ENCODE data around the gene CSTF1.

The CSTF1 gene

DNA sequence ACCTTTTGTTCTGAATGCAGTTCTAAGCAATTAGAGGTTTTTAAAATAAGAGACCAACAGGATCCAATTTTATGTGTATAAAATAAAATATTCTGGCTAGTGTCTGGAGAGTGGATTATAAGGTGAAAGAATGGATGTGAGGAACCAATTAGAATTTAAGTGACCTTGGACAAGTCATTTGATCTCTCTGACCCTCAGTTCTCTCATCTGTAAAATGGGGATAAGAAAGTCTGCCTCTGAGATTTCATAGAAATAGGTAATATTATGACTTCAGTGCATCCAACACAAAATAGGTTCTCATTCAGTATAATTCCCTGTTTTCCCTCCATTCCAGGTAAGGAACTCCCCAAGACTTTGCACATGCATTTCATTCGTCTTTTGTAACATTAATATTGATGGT lies 38.5 kb downstream of the CSTF1 start:
- no peak for DNase-seq

DNA sequence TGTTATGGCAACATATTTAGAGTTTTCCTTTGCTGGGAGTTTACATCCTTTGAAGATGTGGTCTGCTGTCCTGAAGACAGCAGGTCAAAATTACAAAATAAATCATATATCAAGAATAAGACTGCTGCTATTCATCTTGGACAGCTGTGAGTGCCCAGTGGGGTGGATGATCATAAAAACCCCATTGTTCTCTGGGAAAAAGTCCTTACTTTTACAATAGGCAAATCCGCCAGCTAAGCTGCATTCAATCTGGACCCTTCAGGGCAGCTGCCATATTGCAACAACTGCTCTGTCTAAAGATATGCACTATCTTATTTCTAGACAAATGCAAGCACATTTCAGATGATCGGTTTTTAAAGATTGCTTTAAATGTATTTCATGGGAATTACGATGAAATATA lies 39.0 kb downstream of the CSTF1 start:
- no peak for DNase-seq

DNA sequence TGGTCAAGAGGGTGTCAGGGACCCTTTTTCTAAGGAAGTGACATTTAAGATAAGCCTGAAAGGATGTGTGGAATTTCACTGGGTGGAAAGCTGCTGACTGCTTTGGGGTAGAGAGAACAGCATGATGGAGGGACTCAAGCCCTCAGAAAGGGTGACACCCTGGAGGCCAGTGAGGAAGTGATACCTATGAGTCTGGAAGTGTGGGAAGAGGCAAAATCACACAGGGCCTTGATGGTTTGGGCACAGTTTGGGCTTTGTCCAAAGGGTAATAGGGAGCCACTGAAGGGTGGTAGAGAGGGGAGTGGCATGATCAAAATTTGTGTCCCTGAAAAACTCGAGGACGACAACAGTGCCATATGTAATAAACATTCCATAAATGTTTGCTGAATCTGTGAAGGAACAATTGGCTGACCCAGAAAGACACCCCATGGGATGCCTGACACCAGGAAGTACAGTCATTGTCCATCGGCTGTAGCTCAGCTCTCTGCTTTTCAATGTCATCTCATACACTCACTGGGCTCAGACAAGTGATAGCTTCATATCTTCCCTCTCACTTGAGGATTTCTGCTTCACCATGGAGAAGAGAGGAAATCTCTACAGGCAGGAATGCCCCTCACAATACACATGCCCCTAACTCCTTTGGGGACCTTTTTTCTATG lies 40.9 kb downstream of the CSTF1 start:
- no peak for DNase-seq

DNA sequence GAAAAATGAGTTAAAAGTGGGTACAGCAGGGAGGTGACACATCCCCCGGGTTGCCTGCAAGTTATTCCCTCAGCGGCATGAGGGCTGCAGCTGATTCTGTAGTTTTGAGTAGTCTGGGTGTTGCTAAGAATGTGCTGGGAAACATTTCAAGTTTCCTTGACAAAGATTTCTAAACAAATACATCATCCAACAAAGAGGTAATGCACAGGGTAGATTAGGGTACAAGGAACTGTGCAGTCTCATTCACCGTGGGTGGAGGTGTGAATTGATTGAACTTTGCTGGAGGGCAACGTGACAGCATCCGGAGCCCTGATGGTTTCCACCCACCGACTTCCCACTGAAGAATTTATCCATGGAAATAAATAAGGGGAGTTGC lies 41.4 kb downstream of the CSTF1 start:
- DNase-seq: no peak

DNA sequence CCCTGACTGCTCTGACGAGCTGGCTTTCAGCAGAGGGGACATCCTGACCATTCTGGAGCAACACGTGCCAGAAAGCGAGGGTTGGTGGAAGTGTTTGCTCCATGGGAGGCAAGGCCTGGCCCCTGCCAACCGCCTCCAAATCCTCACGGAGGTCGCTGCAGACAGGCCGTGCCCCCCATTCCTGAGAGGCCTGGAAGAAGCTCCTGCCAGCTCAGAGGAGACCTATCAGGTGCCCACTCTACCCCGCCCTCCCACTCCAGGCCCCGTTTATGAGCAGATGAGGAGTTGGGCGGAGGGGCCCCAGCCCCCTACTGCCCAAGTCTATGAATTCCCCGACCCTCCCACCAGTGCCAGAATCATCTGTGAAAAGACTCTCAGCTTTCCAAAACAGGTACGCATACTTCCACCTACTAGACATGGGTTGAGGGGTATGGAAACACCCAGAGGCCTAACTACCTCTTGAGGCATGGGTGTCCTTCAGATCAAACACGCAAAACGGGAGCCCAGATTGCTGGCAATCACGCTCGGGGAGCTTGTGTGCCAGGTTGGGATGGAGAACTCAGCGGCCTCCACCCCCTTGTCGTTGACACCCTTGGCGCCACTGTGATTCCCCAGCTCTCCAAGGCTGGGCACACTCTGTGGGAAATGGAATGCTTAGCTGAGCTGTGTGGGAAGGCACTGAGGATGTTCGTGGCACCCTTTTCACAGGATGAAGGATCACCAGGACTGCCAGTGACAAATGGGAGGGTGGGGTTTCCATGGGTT lies 44.9 kb downstream of the CSTF1 start:
- no peak for DNase-seq

DNA sequence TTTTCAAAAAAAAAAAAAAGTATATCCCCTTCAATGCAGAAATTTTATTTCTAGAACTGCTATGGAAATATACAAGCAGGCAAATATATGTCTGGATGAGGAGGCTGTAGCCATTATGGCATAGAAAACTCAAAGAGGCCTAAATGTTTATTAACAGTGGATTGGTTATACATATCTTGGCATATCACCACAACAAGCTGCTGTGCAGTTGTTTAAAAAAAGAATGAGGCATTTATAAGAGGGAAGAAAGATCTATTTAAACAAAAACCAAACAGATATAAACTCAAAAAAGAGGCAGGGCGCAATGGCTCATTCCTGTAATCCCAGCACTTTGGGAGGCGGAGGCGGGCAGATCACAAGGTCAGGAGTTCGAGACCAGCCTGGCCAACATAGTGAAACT lies 45.8 kb downstream of the CSTF1 start:
- no peak for DNase-seq

GRCh38 chr20:56439771-56440291 lies 47.4 kb downstream of the CSTF1 start:
- DNase-seq: no peak

DNA sequence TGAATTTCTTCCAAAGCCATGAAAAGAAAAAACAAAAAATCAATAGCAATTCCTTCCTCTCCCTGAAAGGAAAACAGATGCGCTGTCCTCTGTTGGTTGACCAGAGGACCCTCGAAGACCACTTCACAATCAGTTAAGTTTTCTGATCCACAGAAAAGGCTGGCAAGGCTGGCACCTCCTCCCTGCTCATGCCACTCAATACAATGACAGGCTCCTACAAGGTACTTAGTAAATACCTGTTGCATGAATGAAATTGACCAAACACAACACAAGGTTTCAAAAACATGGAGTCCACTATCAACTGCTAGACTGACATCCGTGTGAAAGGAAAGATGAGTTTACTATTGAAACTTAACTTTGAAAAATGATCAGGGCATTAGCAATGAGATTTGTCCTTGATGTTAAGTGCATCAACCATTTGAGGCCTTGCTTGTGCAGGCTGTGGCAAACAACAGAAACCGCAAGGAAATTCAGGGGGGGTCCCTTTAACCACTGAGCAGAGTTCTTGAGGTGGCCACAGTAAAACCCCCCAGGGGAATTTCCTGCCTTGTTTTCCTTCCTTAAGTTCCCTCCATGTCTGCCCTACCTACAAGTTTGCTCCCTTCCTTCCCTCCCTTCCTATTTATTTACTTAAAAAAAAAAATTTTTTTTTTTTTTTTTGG lies 48.0 kb downstream of the CSTF1 start:
- DNase-seq: no peak

DNA sequence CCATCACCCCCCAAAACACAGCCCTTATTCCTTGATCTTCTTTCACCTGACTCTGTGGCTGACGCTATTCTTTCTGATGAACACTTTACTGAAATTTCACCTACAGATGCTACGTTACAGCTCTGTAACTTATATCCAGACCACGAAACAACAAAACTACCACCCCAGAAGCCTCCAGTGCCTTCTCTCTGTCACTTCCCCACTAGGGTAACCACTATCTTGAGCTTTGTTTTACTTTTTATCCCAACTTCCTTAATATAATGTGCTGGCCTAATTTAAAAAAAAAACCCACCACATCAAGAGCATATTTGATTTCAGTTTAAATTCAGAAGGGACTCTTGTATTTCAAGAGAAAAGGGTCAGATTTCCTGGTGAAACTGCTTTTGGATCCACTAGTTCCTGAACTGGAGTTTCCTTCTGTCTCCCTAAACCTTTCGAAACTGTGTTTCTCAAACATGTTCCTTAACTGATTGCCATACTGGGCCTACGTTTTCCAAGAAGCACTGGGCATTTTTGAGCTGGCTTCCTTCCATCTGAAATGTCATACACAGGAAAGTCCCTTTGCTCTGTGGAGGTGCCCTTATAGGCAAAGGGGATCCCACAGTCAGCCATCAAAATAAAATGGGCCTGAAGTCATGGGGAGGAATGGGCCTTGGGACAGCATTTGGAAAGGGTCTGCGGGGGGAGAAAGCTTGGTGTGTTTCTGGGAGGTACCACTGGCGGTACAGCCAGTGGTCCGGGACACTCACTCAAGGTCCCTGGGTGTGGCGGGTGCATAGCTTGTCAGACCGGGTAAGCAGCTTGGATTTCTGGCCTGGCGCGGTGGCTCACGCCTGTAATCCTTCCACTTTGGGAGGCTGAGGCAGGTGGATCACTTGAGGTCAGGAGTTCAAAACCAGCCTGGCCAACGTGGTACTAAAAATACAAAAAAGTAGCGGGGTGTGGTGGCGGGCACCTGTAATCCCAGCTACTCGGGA lies 50.2 kb downstream of the CSTF1 start:
- DNase-seq: no peak

DNA sequence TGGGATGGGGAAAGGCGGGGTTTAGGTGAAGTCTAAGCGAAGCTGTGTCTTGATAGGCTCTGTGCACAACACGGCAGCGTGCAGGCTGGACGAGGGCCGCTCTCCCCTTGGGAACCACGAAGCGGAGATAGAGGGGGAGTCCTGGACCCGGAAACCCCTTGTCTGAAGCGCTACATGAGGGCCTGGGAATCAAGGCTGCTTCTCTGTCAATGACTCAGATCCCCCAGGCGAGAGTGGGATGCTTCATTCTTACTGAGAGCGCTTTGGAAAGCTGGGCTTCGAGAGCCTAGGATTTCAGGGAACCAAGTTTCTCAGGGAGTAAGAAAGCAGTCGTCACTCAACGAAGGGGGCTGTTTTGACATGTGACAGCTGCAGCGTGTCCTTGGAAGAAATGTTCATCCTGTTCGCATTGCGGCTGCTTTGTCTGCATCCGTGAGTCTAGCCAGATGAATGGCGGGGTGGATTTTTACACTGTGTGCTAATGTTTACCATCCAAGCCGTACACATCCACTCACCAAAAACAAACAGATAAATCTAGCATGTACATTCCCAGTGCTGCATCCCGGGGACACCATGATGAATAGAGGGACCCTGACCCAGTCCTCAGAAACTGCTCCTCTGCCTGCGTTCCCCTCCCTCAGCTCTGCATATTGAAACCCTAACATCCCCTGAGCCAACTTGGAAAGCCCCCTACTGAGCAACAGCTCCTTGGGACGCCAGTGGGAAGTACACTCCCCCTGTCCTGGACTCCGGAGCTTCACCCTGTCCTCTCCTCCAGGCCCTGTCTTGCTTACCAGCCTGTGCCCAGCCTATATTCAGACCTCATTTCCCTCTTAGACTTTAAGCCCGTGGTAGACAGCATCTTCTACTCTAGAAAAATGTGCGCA lies 51.5 kb downstream of the CSTF1 start:
- no peak for DNase-seq

GRCh38 chr20:56445130-56445529 lies 52.7 kb downstream of the CSTF1 start:
- DNase-seq: no peak

DNA sequence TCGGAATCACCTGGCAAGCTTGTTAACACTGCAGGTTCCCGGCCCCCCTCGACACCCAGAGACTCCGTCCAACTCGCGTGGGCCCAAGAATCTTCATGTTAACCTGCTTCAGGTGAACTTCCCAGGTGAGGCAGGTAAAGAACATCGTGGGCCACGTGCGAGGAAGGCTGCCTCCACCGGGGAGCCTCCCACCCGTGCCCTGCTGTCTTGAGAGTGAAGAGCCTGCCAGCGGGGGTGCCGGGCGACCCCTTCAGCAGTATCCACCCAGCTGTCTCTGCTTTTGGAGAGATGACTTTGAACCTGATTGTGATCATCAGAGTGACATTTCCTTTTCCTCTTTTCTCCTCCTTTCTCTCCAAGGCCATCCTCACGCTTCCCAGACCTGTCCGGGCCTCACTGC lies 53.1 kb downstream of the CSTF1 start:
- no peak for DNase-seq

DNA sequence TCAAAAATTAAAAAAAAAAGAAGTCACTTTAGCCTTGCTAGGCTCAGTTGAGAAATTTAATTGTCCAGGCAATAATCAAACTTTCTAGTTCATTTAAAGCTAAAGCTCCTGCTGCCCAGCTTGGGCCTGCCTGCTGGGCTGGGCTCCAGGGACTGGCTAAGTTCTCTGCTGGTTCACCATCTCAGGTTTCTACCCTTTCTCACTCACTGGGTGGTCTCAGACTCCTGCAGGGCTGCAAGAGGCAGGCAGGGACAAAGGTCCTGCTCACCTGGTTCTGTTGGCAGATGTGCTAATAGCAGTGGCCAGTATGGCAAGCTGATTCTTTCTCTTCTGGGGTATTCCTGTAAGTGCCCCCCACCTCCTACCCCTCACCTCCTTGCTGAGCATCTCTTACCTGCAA lies 54.8 kb downstream of the CSTF1 start:
- no peak for DNase-seq

GRCh38 chr20:56449459-56449858 lies 57.0 kb downstream of the CSTF1 start:
- no peak for DNase-seq

DNA sequence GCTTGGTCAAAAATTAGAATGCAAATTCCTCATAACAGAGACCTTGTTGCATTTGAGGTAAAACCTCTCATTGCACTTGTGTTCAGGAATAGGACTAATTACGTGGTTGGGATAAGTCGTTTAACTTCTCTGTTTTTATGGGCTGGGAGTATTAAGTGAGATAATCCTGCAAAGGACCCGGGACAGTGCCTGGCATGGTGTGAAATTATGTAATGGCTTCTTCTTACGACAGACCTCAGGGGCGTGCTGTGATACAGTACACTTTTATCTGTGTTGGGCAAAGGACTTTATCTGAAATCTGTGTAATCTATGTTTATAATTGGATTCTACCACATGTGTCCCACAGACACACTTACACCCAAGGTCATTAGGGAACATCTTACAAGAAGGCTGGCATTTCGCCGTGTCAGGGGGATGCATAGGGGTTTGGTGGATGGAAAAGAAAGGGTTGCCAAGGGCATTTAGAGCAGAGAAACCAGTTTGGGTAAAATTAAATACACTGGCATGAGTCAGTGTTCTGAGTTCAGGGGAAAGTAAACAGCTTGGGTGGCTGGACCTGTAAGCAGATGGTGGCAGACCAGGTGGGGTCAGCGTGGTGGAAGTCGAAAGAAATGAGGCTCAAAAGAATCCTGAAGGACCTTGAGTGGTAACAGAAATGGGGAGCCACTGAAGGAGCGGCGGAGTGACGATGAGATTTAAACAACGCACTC lies 58.8 kb downstream of the CSTF1 start:
- no peak for DNase-seq

GRCh38 chr20:56453352-56453751 lies 60.9 kb downstream of the CSTF1 start:
- DNase-seq: no peak

DNA sequence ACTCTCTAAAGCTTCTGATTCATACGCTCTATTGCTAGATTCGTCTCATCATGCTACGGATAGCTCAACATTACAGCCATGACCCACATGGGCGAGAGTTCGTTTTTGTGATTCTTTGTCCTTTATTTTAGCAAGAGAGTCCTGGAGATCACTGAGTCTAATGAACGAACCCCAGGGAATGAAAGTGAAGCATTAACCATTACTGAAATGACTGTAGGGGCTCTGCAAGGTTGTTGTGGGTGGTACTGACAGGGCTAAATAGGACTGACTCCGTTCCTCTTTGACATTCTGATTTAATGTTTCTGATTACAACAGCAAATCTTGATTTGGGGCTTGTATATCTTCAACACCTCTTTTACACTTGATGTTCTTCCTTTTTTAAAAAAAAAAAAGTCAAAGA lies 62.3 kb downstream of the CSTF1 start:
- no peak for DNase-seq
